HG02870 (cell line): ENCODE data around the gene INPPL1.

Source experiments
- ATAC-seq: cut with Tn5 transposase; IDR thresholded peaks from one replicate; pipeline ENCODE4 v1.9.1; 2021; ENCODE audit warnings: mild to moderate bottlenecking, moderate library complexity; ENCODE audit not compliant: unreplicated experiment

INPPL1 gene

GRCh38 chr11:72232260-72233055 is 7.9 kb downstream of the INPPL1 start:
- ATAC-seq, result no peak

GRCh38 chr11:72233056-72233772 is 8.6 kb downstream of the INPPL1 start:
- no peak for ATAC-seq

- no peak for ATAC-seq
These were observed 9.4 kb downstream of the INPPL1 start for GRCh38 chr11:72233773-72234513.

- ATAC-seq, result no peak
These were observed 9.9 kb downstream of the INPPL1 start for GRCh38 chr11:72234514-72234830.

GRCh38 chr11:72234920-72235319 is 10.4 kb downstream of the INPPL1 start:
- no peak for ATAC-seq

- no peak for ATAC-seq
These were observed 10.9 kb downstream of the INPPL1 start for GRCh38 chr11:72235351-72236057.

- no peak for ATAC-seq
These were observed 11.6 kb downstream of the INPPL1 start for GRCh38 chr11:72236083-72236697.

- ATAC-seq, result no peak
These were observed 12.2 kb downstream of the INPPL1 start for GRCh38 chr11:72236774-72237111.

- ATAC-seq, result no peak
These were observed 12.8 kb downstream of the INPPL1 start for GRCh38 chr11:72237112-72237931.

GRCh38 chr11:72238040-72238450 is 13.5 kb downstream of the INPPL1 start:
- ATAC-seq, result no peak

GRCh38 chr11:72238492-72239312 is 14.1 kb downstream of the INPPL1 start:
- ATAC-seq, result no peak

- ATAC-seq, result no peak
These were observed 14.8 kb downstream of the INPPL1 start for GRCh38 chr11:72239313-72239848.

GRCh38 chr11:72239849-72240460 is 15.4 kb downstream of the INPPL1 start:
- ATAC-seq, result no peak

GRCh38 chr11:72240461-72241290 is 16.1 kb downstream of the INPPL1 start:
- ATAC-seq, result no peak

- no peak for ATAC-seq
These were observed 16.8 kb downstream of the INPPL1 start for GRCh38 chr11:72241291-72241781.

- ATAC-seq, result no peak
These were observed 17.6 kb downstream of the INPPL1 start for GRCh38 chr11:72242141-72242540.
